Activated T-cell treated with anti-CD3 and anti-CD28 coated beads, Interleukin-2, amount 50 U/mL, for 72 hours (primary cell): ENCODE measurements around the gene SMIM7. TPM values are rescaled to one million over a fixed set of nuclear protein-coding genes. Genes with fewer than 3 reads are reported as not detected.

Experiments
- ATAC-seq, 2 donors: fragments of 150-1000 bp; cut with Tn5 transposase; replicated peaks in 1 of 2; 2 replicates each; pipeline ENCODE4 v1.10.0; 2021; ENCODE audit warnings: moderate library complexity in 2 of 2, mild to moderate bottlenecking in 1 of 2
- DNase-seq, 2 donors: peaks; one replicate each; pipeline ENCODE4 v3.0.0; 2021 to 2022; ENCODE audit warnings: mixed read lengths in 1 of 2
- H3K27ac Mint-ChIP-seq: one replicate; pipeline ENCODE4 v1.8.0; 2022; ENCODE audit warnings: mild to moderate bottlenecking, moderate library complexity, mixed read lengths
- H3K27me3 Mint-ChIP-seq: one replicate; pipeline ENCODE4 v1.8.0; 2022; ENCODE audit warnings: low read depth, mixed read lengths
- H3K36me3 Mint-ChIP-seq, 2 donors: one replicate each; pipeline ENCODE4 v1.8.0; 2022; ENCODE audit warnings: mixed read lengths in 2 of 2, mild to moderate bottlenecking in 1 of 2; ENCODE audit not compliant: insufficient read depth in 2 of 2
- H3K4me1 Mint-ChIP-seq: one replicate; pipeline ENCODE4 v1.8.0; 2022; ENCODE audit warnings: low read depth, mixed read lengths
- H3K4me3 Mint-ChIP-seq, 2 donors: one replicate each; pipeline ENCODE4 v1.8.0; 2022; ENCODE audit warnings: mild to moderate bottlenecking in 2 of 2, mixed read lengths in 2 of 2, moderate library complexity in 2 of 2
- H3K9me3 Mint-ChIP-seq, 2 donors: one replicate each; pipeline ENCODE4 v1.8.0; 2022; ENCODE audit warnings: mixed read lengths in 2 of 2
- total RNA-seq, 2 donors: library from RNA; stranded (reverse); gene quantifications; one replicate each; pipeline ENCODE4 v1.2.3, GENCODE V29; 2022

Gene SMIM7
- total RNA-seq, 2 donors from 2014 or later, result 75.8 to 81.1 TPM

DNA sequence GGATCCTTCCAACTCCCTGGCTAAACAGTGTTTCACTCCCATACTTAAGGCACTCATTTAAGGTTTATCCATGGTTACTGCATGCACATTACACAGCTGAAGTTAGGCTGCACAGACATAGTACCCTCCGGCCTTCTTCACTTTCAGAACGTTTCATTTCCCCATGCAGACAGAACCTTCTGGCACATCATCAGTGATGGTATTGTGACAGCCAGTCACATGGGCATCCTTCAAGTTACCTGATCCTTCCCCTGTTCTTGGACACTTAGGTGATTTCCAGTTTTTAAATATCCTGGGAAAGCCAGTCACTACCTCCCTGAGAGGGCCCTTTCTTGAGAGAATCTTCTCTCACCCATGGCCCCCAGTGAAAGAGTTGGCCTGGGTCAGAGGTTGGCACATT lies 9.1 kb downstream of the SMIM7 start:
- Mint-ChIP-seq H3K27me3 (no peaks in the 10 kb centered on the region), H3K27ac (peak overlapping the region; percentile 16), H3K9me3 (no peaks in the 10 kb centered on the region), H3K4me1 (peaks cover 11% of the 10 kb centered on the region), H3K4me3 (no peak overlapping the region), H3K36me3 (peaks cover 14 to 24% of the 10 kb centered on the region in 2 donors)
- ATAC-seq (no peak), DNase-seq (no peak)

DNA sequence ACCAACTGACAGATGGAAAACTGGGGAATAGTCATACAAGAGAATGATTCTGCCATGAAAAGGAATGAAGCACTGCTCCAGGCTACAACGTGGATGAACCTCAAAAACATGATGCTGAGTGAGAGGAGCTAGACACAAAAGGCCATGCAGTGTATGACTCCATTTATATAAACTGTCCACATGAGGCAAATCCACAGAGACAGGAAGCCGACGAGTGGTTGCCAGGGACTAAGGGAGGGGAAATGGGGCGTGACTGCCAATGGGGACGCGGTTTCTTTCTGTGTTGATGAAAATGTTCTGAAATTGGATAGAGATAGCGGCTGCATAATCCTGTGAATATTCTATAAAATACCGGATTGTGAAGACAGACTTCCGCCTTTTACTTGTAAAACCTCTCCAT lies 10.2 kb downstream of the SMIM7 start:
- no peak overlapping the region for H3K27ac Mint-ChIP-seq
- H3K4me1 Mint-ChIP-seq, result peaks cover 11% of the 10 kb centered on the region
- no peak overlapping the region for H3K4me3 Mint-ChIP-seq
- H3K36me3 Mint-ChIP-seq, result peaks cover 14 to 27% of the 10 kb centered on the region in 2 donors
- DNase-seq (no peak), ATAC-seq (no peak)
- no peaks in the 10 kb centered on the region for H3K9me3 Mint-ChIP-seq
- H3K27me3 Mint-ChIP-seq, result no peaks in the 10 kb centered on the region

DNA sequence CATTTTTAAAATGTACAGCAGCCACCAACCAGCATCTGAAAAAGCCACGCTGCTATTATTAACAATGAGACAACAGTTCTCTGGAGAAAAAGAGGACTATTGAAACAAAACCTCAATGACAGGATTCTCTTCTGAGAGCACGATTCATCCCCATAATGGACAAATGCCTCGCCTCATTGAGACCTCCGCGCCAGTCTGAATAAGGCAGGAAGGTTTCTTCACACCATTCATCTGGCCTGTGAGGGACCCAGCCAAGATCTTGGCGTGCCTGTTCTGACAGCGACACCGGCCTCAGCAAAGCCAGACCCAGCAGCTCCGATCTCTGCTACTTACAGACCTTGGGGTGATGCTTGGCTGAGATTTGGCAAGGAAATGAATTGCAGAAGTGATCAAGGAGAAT lies 14.8 kb downstream of the SMIM7 start:
- H3K4me3 Mint-ChIP-seq, result no peak overlapping the region
- H3K9me3 Mint-ChIP-seq, result no peaks in the 10 kb centered on the region
- H3K27me3 Mint-ChIP-seq, result no peaks in the 10 kb centered on the region
- DNase-seq (no peak), ATAC-seq (no peak)
- peaks cover 6 to 26% of the 10 kb centered on the region in 2 donors for H3K36me3 Mint-ChIP-seq
- peaks cover 9% of the 10 kb centered on the region for H3K4me1 Mint-ChIP-seq
- no peak overlapping the region for H3K27ac Mint-ChIP-seq

DNA sequence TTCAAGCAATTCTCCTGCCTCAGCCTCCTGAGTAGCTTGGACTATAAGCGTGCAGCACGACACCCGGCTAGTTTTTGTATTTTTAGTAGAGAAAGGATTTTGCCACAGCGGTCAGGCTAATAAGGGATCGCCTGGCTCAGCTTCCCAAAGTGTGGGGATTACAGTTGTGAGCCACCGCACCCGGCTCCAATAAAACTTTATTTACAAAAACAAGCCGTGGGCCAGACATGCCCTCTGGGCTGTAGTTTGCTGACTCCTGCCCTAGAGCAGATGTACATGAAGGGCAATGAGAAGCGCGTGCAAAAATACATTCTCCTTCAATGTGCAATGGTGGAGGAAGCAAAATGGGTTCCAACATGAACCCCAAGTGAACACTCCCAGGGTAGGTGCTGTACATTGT lies 18.2 kb downstream of the SMIM7 start:
- Mint-ChIP-seq H3K9me3 (no peaks in the 10 kb centered on the region), H3K4me3 (no peak overlapping the region), H3K4me1 (peaks cover 22% of the 10 kb centered on the region), H3K27ac (no peak overlapping the region), H3K36me3 (peaks cover 6 to 23% of the 10 kb centered on the region in 2 donors), H3K27me3 (no peaks in the 10 kb centered on the region)
- no peak for DNase-seq
- ATAC-seq, result no peak

DNA sequence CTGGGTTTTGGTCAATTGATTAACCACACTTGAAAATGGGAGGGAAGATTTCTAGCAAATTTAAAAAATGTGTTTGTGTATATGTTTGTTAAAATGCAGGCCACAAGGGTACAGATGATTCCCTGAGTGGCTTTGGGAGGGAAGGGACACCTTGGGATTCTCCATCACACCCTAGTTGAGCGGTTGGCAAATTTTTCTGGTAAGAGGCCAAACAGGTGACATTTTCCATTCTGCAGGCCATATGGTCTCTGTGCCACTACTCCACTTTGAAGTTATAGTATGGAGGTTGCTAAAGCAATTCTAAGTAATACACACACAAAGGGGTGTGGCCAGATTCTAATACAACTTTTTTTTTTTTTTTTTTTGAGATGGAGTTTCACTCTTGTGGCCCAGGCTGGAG lies 19.0 kb downstream of the SMIM7 start:
- Mint-ChIP-seq H3K4me3 (no peak overlapping the region), H3K27ac (peak overlapping the region; percentile 69), H3K9me3 (no peaks in the 10 kb centered on the region), H3K4me1 (peaks cover 22% of the 10 kb centered on the region), H3K27me3 (no peaks in the 10 kb centered on the region), H3K36me3 (peaks cover 6 to 23% of the 10 kb centered on the region in 2 donors)
- DNase-seq, result no peak
- ATAC-seq, result no peak

DNA sequence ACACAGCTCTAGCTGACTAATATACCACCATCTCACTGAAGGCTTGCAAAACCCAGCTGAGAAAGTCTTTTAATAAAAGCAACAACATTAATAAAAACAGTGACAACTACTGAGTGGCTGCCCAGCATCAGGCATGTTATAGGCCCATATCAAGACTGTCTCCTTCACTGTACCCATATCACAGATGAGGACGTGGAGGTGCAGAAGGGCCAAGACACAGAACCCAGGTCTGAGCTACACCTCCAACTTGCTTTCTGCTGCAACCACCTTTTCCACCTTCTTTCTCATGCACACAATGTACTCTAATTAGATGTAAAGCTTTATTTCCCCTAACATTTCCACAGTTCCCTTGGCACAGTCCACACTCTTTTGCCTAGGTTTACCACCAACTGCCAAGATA lies 21.3 kb downstream of the SMIM7 start:
- peaks cover 22% of the 10 kb centered on the region for H3K4me1 Mint-ChIP-seq
- H3K36me3 Mint-ChIP-seq, result peaks cover 6 to 20% of the 10 kb centered on the region in 2 donors
- H3K27ac Mint-ChIP-seq, result peak overlapping the region; percentile 50

DNA sequence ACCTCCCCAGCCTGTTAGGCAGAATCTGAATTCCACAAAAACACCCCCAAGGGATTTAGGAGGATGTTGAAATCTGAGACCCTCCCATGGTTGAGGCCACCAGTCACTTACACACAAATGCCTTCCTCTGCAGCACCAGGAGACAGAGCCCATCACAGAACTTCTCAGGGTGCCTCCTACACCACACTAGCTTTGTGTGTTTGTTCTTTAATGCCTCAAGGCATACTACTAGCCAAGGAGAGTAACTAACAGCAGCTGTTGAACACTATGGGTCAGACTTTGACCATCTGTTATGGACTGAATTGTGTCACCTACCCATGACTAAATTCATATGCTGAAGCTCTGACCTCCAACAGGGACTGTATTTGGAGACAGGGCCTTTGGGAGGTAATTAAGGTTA lies 22.4 kb downstream of the SMIM7 start:
- Mint-ChIP-seq H3K36me3 (peaks cover 6 to 15% of the 10 kb centered on the region in 2 donors), H3K4me1 (peaks cover 25% of the 10 kb centered on the region), H3K4me3 (no peak overlapping the region), H3K27ac (no peak overlapping the region), H3K9me3 (no peaks in the 10 kb centered on the region), H3K27me3 (no peaks in the 10 kb centered on the region)
- no peak for ATAC-seq
- DNase-seq, result no peak

More for the DNA sequence above, 21.3 kb downstream of the SMIM7 start:
- no peak overlapping the region for H3K4me3 Mint-ChIP-seq
- no peaks in the 10 kb centered on the region for H3K27me3 Mint-ChIP-seq
- ATAC-seq (no peak), DNase-seq (no peak)
- H3K9me3 Mint-ChIP-seq, result no peaks in the 10 kb centered on the region

DNA sequence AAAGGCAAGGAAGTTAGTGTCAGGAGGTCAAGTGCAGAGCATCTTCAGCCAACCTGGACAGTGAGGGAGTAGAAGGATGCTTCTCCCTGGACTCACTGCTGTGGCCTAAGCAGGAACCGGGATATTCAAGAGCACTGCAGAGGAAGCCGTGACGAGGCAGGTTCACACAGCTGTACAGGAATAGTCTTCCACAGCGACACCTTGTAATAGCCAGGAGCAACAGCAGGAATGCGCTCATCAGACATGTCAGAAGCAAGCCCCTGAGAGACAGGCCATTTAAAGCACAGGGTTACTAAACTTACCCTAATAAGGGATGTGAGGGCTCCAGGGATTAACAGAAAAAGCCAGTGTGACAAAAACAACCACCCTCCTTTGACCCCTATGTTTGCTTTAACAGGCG lies 28.5 kb downstream of the SMIM7 start:
- no peak overlapping the region for H3K4me3 Mint-ChIP-seq
- H3K4me1 Mint-ChIP-seq, result peaks cover 26% of the 10 kb centered on the region
- H3K9me3 Mint-ChIP-seq, result no peaks in the 10 kb centered on the region
- H3K36me3 Mint-ChIP-seq, result peaks cover 6 to 18% of the 10 kb centered on the region in 2 donors
- H3K27me3 Mint-ChIP-seq, result no peaks in the 10 kb centered on the region
- peak overlapping the region; percentile 87 for H3K27ac Mint-ChIP-seq
- DNase-seq (no peak), ATAC-seq (no peak)

DNA sequence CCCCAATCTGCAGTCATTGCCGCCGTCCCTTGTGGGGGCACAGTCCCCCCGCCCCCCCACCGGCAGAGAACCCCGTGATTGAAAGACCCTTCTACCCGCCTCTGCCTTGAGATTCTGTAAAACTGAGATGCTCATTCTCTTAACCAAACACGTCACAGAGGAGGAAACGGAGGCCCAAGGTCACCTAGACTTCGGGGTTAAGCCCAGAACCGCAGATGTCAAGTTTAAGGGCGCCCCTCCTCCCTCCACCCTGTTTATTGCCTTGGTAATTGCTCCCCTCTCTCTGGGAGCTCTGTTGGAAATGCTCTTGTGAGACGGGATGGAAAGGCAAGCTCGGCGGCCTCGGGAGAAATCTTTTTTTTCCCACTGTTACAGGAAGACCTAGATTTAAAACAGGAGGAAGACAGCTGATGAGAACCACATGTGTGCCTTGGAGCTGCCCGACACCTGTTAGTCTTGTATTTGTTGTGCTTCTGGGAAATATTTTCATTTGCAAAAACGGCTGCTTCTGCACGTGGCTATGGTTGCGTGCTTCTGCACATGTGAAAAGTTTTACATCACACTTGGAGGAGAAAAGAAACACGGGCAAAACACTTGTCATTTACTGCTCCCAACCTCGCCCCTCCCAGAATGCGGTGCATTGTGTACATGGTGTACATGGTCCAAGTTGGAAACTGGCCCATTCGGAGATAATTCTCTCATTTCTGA lies 30.8 kb downstream of the SMIM7 start:
- H3K36me3 Mint-ChIP-seq, result peaks cover 6 to 22% of the 10 kb centered on the region in 2 donors
- no peaks in the 10 kb centered on the region for H3K27me3 Mint-ChIP-seq
- H3K4me3 Mint-ChIP-seq, result peak overlapping the region; percentile 77 to 99
- DNase-seq (no peak), ATAC-seq (peak; percentile 4 to 9)
- no peaks in the 10 kb centered on the region for H3K9me3 Mint-ChIP-seq
- H3K27ac Mint-ChIP-seq, result peak overlapping the region; percentile 27
- peaks cover 49% of the 10 kb centered on the region for H3K4me1 Mint-ChIP-seq

DNA sequence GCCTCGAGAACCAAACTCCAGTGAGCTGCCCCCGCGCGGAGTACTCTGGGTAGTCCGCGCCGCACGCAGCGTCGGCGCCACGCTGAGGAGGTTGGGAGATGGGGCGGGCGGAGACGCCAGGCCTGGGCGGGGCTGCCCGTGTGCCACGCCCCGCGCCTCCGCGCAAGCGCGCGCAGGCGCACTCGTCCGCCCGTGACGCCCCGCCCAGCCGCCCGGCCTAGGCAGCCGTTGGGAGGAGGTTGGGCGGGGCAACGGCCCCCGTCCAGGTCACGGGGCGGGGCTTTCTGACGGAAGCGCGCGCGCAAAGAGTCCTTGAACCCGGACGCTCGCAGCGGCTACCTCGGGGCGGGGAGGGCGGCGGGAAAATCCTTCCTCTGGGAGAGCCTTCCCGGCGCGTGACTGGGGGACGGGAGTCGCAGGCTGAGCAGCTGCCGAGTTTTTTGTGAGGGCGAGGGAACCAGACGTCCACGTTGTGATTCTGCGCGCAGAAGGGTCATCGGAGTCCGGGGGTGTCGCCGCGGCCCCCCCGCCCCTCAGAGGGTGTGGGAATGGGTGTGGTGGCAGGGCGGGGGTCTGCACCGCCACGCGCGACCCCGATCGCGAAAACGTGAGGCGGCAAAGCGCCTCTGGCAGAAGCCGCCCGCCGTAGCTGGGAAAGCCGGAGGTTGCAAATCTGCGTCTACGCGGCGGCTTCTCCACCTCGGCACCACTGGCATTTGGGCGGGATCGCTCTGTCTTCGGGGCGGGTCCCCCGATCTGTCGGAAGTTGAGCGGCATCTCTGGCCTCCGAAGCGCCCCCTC lies 31.6 kb downstream of the SMIM7 start, which contains the start of gene MED26:
MED26 (minus strand) TSS at position 22 of the 801 bp plus-strand sequence. CDS start 261 bp downstream, outside the sequence.
- peak; percentile 91 to 94 for ATAC-seq
- H3K36me3 Mint-ChIP-seq, result peaks cover 6 to 22% of the 10 kb centered on the region in 2 donors
- peaks cover 56% of the 10 kb centered on the region for H3K4me1 Mint-ChIP-seq

DNA sequence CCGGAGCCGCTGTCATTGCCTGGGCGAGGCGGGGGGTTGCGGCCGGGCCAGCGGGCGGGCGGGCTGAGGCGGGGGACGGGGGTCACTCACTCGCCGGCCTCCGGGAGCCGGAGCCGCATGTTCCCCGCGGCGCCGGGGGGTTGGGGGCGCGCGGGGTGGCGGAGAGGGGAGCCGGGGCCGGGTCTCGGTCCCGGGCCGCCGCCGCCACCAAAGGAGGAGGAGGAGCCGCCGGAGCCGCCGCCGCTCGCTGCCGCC lies 32.1 kb downstream of the SMIM7 start:
- no peaks in the 10 kb centered on the region for H3K9me3 Mint-ChIP-seq
- H3K4me3 Mint-ChIP-seq, result peak overlapping the region; percentile 91 to 99
- peaks cover 59% of the 10 kb centered on the region for H3K4me1 Mint-ChIP-seq
- ATAC-seq (no peak), DNase-seq (no peak)
- H3K27ac Mint-ChIP-seq, result no peak overlapping the region
- no peaks in the 10 kb centered on the region for H3K27me3 Mint-ChIP-seq
- H3K36me3 Mint-ChIP-seq, result peaks cover 6 to 22% of the 10 kb centered on the region in 2 donors

More for the DNA sequence above, 31.6 kb downstream of the SMIM7 start, which contains the start of gene MED26:
- peak within 1 kb of the TSS; percentile 91 to 99 for H3K4me3 Mint-ChIP-seq
- peak; percentile 95 to 98 for DNase-seq
- no peaks in the 10 kb centered on the region for H3K9me3 Mint-ChIP-seq
- no peaks in the 10 kb centered on the region for H3K27me3 Mint-ChIP-seq
- peak within 1 kb of the TSS; percentile 95 for H3K27ac Mint-ChIP-seq

DNA sequence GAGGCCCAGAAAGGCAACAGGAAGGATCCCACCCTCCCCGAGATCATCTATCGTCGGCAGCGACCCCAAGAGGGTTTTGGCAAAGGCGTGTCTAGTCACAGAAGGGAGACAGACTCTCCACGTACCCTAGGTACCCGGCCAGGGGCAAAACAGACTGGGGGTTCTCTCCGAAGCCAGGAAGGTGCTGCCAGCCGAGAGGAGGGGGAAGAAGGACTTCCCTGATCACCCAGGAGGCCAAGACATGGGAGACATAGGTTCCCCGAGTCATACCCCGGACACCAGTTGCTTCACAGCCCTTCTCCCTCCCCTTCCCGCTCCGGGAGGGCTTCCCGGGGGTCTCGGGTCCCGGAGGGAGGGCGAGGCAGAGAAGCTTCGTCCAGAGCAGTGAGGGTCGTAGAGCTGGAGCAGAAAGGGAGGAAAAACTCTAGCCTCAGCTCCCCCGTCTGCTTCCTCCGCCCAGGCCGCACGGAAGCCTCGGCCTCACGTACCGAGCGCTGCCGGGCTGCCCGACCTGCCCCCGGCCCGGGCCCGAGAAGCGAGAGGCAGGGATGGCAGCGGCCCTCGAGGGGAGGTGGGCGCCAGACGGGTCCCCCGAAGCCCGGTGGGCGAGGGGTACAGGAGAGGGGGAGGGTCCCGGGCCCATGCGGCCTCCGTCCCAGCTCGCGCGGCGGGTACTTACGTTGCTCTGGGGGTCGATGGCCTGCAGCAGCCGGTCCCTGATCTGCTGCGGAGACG lies 32.6 kb downstream of the SMIM7 start:
- peak; percentile 29 to 30 for DNase-seq
- peaks cover 55% of the 10 kb centered on the region for H3K4me1 Mint-ChIP-seq
- H3K9me3 Mint-ChIP-seq, result no peaks in the 10 kb centered on the region
- H3K4me3 Mint-ChIP-seq, result peak overlapping the region; percentile 91 to 98
- peak overlapping the region; percentile 94 for H3K27ac Mint-ChIP-seq
- no peak for ATAC-seq
- peaks cover 4 to 19% of the 10 kb centered on the region in 2 donors for H3K36me3 Mint-ChIP-seq
- no peaks in the 10 kb centered on the region for H3K27me3 Mint-ChIP-seq

DNA sequence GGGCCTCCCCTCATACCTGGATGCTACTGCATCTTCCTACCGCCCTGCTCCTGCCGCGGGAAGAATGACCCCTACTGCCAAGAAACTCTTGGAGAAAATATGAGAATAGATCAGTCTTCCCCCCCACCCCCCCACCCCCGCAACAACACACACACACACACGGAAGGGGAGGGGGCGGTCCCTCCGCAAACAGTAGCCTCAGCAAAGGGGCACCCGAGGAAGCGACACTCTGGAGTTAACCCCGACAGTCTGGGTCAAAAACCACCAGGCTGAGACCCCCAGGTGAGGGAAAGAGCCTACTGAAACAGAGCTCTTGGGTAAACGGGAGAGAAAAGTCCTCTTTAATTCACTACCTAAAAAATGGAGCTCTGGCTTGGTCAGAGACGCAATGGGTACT lies 33.1 kb downstream of the SMIM7 start:
- Mint-ChIP-seq H3K9me3 (no peaks in the 10 kb centered on the region), H3K4me3 (peak overlapping the region; percentile 91 to 98), H3K4me1 (peaks cover 51% of the 10 kb centered on the region), H3K27me3 (no peaks in the 10 kb centered on the region), H3K36me3 (peaks cover 4 to 17% of the 10 kb centered on the region in 2 donors), H3K27ac (peak overlapping the region; percentile 94)
- peak; percentile 20 to 22 for DNase-seq
- ATAC-seq, result no peak
